GM23338 (cell line): ENCODE data around the gene SPRED3. TPM values are rescaled to one million over a fixed set of nuclear protein-coding genes. Genes with fewer than 3 reads are reported as not detected.

ENCODE experiments used
- ATAC-seq: fragments of 200-7000 bp; cut with Tn5 transposase; 3 replicates; pipeline ENCODE4 v1.9.1; 2020
- DNase-seq: peaks from one replicate; pipeline ENCODE4 v3.0.0-alpha.2; 2015; ENCODE audit warnings: low spot score
- H2AFZ ChIP-seq: fragments of 200-600 bp; sonication (generic); 2 replicates; pipeline ENCODE4 v1.8.0; 2016; ENCODE audit warnings: antibody characterized with exemption, mild to moderate bottlenecking, moderate library complexity
- H3F3A ChIP-seq: fragments of 200-600 bp; sonication (generic); replicated peaks from 2 replicates; pipeline ENCODE4 v1.8.0; 2017; ENCODE audit warnings: antibody characterized with exemption, mixed run types, low read depth
- H3K27ac ChIP-seq: fragments of 200-600 bp; sonication (generic); 2 replicates; pipeline ENCODE4 v1.6.1; 2016; ENCODE audit warnings: low read depth
- H3K27me3 ChIP-seq: fragments of 200-600 bp; sonication (generic); 2 replicates; pipeline ENCODE4 v1.8.0; 2016; ENCODE audit warnings: mild to moderate bottlenecking, mixed run types, moderate library complexity; ENCODE audit not compliant: insufficient read depth
- H3K36me3 ChIP-seq: fragments of 200-600 bp; sonication (generic); 2 replicates; pipeline ENCODE4 v1.8.0; 2016; ENCODE audit warnings: mild to moderate bottlenecking; ENCODE audit not compliant: insufficient read depth
- H3K4me1 ChIP-seq: fragments of 200-600 bp; sonication (generic); 2 replicates; pipeline ENCODE4 v1.8.0; 2016; ENCODE audit warnings: mild to moderate bottlenecking, moderate library complexity; ENCODE audit not compliant: insufficient read depth
- H3K4me2 ChIP-seq: fragments of 200-600 bp; sonication (generic); 2 replicates; pipeline ENCODE4 v1.7.1; 2017; ENCODE audit warnings: mixed run types
- H3K4me3 ChIP-seq: fragments of 200-600 bp; sonication (generic); 2 replicates; pipeline ENCODE4 v1.6.1; 2016; ENCODE audit warnings: mixed run types
- H3K79me2 ChIP-seq: fragments of 200-600 bp; sonication (generic); replicated peaks from 2 replicates; pipeline ENCODE4 v1.8.0; 2017; ENCODE audit warnings: mild to moderate bottlenecking; ENCODE audit not compliant: insufficient read depth
- H3K9me2 ChIP-seq: fragments of 200-600 bp; sonication (generic); 2 replicates; pipeline ENCODE4 v1.8.0; 2017; ENCODE audit not compliant: insufficient read depth
- H4K20me1 ChIP-seq: fragments of 200-600 bp; sonication (generic); replicated peaks from 2 replicates; pipeline ENCODE4 v1.8.0; 2017; ENCODE audit warnings: mild to moderate bottlenecking; ENCODE audit not compliant: insufficient read depth
- H3K27ac Mint-ChIP-seq: 2 replicates; pipeline ENCODE4 v1.8.0; 2020; ENCODE audit warnings: inconsistent platforms, mild to moderate bottlenecking, moderate library complexity, mixed read lengths
- H3K27me3 Mint-ChIP-seq: 3 replicates; pipeline ENCODE4 v1.8.0; 2022; ENCODE audit warnings: low read depth, mild to moderate bottlenecking, moderate library complexity, mixed read lengths, inconsistent platforms; ENCODE audit not compliant: insufficient read depth, poor library complexity
- H3K36me3 Mint-ChIP-seq: 3 replicates; pipeline ENCODE4 v1.8.0; 2021; ENCODE audit warnings: low read depth, mild to moderate bottlenecking, inconsistent platforms, moderate library complexity, mixed read lengths
- H3K4me1 Mint-ChIP-seq: 3 replicates; pipeline ENCODE4 v1.8.0; 2020; ENCODE audit warnings: mild to moderate bottlenecking, inconsistent platforms, mixed read lengths
- H3K4me3 Mint-ChIP-seq: 3 replicates; pipeline ENCODE4 v1.8.0; 2021; ENCODE audit warnings: moderate library complexity, mild to moderate bottlenecking, inconsistent platforms, mixed read lengths
- H3K9me3 Mint-ChIP-seq: 3 replicates; pipeline ENCODE4 v1.8.0; 2020; ENCODE audit warnings: moderate library complexity, mild to moderate bottlenecking, inconsistent platforms, mixed read lengths
- CTCF ChIP-seq, 2 experiments: fragments of 200-600 bp in 1 of 2; sonication (generic) in 1 of 2; conservative IDR thresholded peaks; 2 replicates each; pipeline versions ENCODE4 v1.5.1 to v1.6.1; 2016 to 2017; ENCODE audit warnings: antibody characterized with exemption in 2 of 2, low read depth in 2 of 2, mild to moderate bottlenecking in 2 of 2, moderate library complexity in 1 of 2
- REST ChIP-seq: IDR thresholded peaks from one replicate; pipeline ENCODE4 v1.6.1; 2018; ENCODE audit warnings: antibody characterized with exemption; ENCODE audit not compliant: unreplicated experiment
- polyA plus RNA-seq: library from polyadenylated mRNA; unstranded; fragments of >200 nt; fragmentation: Nextera tagmentation; extraction: Ambion mirVana; gene quantifications from 2 replicates; pipeline ENCODE4 v1.2.1, GENCODE V29; 2016
- total RNA-seq: library from RNA; depleted of rRNA; stranded (reverse); fragments of >200 nt; shearing (Covaris generic); gene quantifications from 2 replicates; pipeline ENCODE4 v1.2.3, GENCODE V29; 2014

SPRED3 gene
- total and polyA plus RNA-seq, 2 experiments from 2014 or later: 3.9 to 11.6 TPM

- H3K36me3 Mint-ChIP-seq: peaks cover 42% of the 10 kb centered on the region
- DNase-seq: peak; percentile 87
- no peaks in the 10 kb centered on the region for H3K9me2 ChIP-seq
Measured at GRCh38 chr19:38384209-38385027, 4.1 kb upstream of the SPRED3 start.

More at GRCh38 chr19:38384209-38385027, 4.1 kb upstream of the SPRED3 start:
- Mint-ChIP-seq H3K9me3 (no peaks in the 10 kb centered on the region; the same call in 2 of the 3 replicates), H3K4me3 (peak overlapping the region; percentile 6; the same call in 2 of the 3 replicates), H3K27ac (peak overlapping the region; percentile 62), H3K4me1 (peaks cover 16% of the 10 kb centered on the region), H3K27me3 (peaks cover 36% of the 10 kb centered on the region)
- H3K27me3 ChIP-seq: peaks cover 24% of the 10 kb centered on the region
- H3K4me2 ChIP-seq: peak overlapping the region; percentile 95
- no peaks in the 10 kb centered on the region for H3K79me2 ChIP-seq
- no peak overlapping the region for H3K4me3 ChIP-seq
- peaks cover 7% of the 10 kb centered on the region for H3K36me3 ChIP-seq
- H4K20me1 ChIP-seq: peaks cover 7% of the 10 kb centered on the region
- 0 out of 2 replicates have a peak overlapping the region, but pooled peaks have one; percentile 76 for H3K27ac ChIP-seq
- peaks cover 15% of the 10 kb centered on the region for H3F3A ChIP-seq
- no peak overlapping the region for H2AFZ ChIP-seq
- no peak for TF ChIP-seq REST
- TF ChIP-seq CTCF (conservative IDR thresholded peaks at IDR 0.05; ENCODE audit: low read depth in 2 of 2): peak; percentile 69 to 89
- ATAC-seq: peak; percentile 20
- peaks cover 3% of the 10 kb centered on the region for H3K4me1 ChIP-seq
